CD4-positive, alpha-beta memory T cell (primary cell): ENCODE results near the gene FAM163B. TPM values are rescaled to one million over a fixed set of nuclear protein-coding genes. Genes with fewer than 3 reads are reported as not detected.

Source experiments
- CTCF ChIA-PET: fragments of 350-600 bp; sonication (Branson Sonifier 250); formaldehyde crosslinking; loops from one replicate; lab custom pipeline; 2021; ENCODE audit warnings: inconsistent platforms; ENCODE audit not compliant: partially characterized antibody; lab: Charles Lee
- POLR2A ChIA-PET: fragments of 350-600 bp; sonication (Branson Sonifier 250); formaldehyde crosslinking; loops from one replicate; lab custom pipeline; 2021; ENCODE audit not compliant: partially characterized antibody; lab: Charles Lee
- DNase-seq, 5 donors: peaks; one replicate each; pipeline versions ENCODE4 v3.0.0 to v3.0.0-alpha.2; 2020 to 2022; ENCODE audit warnings: mixed read lengths in 1 of 5
- H3K27ac ChIP-seq: one replicate; pipeline ENCODE4 v1.7.0; 2013; ENCODE audit warnings: low read depth, low read length
- H3K27me3 ChIP-seq: 2 replicates; pipeline ENCODE4 v1.7.0; 2013; ENCODE audit warnings: mild to moderate bottlenecking, low read length, moderate library complexity; ENCODE audit not compliant: insufficient read depth
- H3K36me3 ChIP-seq: 2 replicates; pipeline ENCODE4 v1.7.0; 2013; ENCODE audit warnings: mild to moderate bottlenecking, low read length, moderate library complexity; ENCODE audit not compliant: insufficient read depth
- H3K4me1 ChIP-seq: 2 replicates; pipeline ENCODE4 v1.7.0; 2013; ENCODE audit warnings: mild to moderate bottlenecking, low read length, moderate library complexity; ENCODE audit not compliant: insufficient read depth
- H3K4me3 ChIP-seq, 2 donors: one replicate each; pipeline ENCODE4 v1.7.0; 2013; ENCODE audit warnings: low read length in 2 of 2, mild to moderate bottlenecking in 1 of 2
- H3K9me3 ChIP-seq, 2 donors: one replicate each; pipeline ENCODE4 v1.7.0; 2013; ENCODE audit warnings: low read length in 2 of 2, control low read depth in 1 of 2; ENCODE audit not compliant: control insufficient read depth in 1 of 2
- H3K27ac Mint-ChIP-seq, 7 donors: one replicate each; pipeline ENCODE4 v1.8.0; 2020 to 2021; ENCODE audit warnings: mixed read lengths in 7 of 7, mild to moderate bottlenecking in 6 of 7, inconsistent platforms in 3 of 7, moderate library complexity in 3 of 7
- H3K27me3 Mint-ChIP-seq, 2 donors: one replicate each; pipeline ENCODE4 v1.8.0; 2020 to 2021; ENCODE audit warnings: mixed read lengths in 2 of 2
- H3K36me3 Mint-ChIP-seq, 2 donors: one replicate each; pipeline ENCODE4 v1.8.0; 2020 to 2021; ENCODE audit warnings: mixed read lengths in 2 of 2, inconsistent platforms in 1 of 2, mild to moderate bottlenecking in 1 of 2
- H3K4me1 Mint-ChIP-seq, 4 donors: one replicate each; pipeline ENCODE4 v1.8.0; 2020 to 2021; ENCODE audit warnings: mixed read lengths in 4 of 4, mild to moderate bottlenecking in 1 of 4
- H3K4me3 Mint-ChIP-seq, 8 donors: one replicate each; pipeline ENCODE4 v1.8.0; 2020 to 2021; ENCODE audit warnings: mixed read lengths in 8 of 8, mild to moderate bottlenecking in 7 of 8, moderate library complexity in 6 of 8, inconsistent platforms in 3 of 8
- H3K9me3 Mint-ChIP-seq, 8 donors: one replicate each; pipeline ENCODE4 v1.8.0; 2020 to 2021; ENCODE audit warnings: mixed read lengths in 8 of 8, mild to moderate bottlenecking in 5 of 8, inconsistent platforms in 3 of 8, moderate library complexity in 1 of 8
- intact Hi-C: fragments of 100-400 bp; cut with micrococcal nuclease; formaldehyde crosslinking; loops from one replicate; pipeline ENCODE4 v1.15.1; 2023
- polyA plus RNA-seq, 2 donors: library from polyadenylated mRNA; unstranded; fragments of 300-500 nt; fragmentation: Illumina TruSeq; gene quantifications; one replicate each; pipeline ENCODE4 v1.2.3, GENCODE V29; 2021
- total RNA-seq, 2 experiments: library from RNA; stranded (reverse); gene quantifications; one replicate each; pipeline ENCODE4 v1.2.3, GENCODE V29; 2021

FAM163B gene
- total RNA-seq (not detected), polyA plus RNA-seq (not detected)

DNA sequence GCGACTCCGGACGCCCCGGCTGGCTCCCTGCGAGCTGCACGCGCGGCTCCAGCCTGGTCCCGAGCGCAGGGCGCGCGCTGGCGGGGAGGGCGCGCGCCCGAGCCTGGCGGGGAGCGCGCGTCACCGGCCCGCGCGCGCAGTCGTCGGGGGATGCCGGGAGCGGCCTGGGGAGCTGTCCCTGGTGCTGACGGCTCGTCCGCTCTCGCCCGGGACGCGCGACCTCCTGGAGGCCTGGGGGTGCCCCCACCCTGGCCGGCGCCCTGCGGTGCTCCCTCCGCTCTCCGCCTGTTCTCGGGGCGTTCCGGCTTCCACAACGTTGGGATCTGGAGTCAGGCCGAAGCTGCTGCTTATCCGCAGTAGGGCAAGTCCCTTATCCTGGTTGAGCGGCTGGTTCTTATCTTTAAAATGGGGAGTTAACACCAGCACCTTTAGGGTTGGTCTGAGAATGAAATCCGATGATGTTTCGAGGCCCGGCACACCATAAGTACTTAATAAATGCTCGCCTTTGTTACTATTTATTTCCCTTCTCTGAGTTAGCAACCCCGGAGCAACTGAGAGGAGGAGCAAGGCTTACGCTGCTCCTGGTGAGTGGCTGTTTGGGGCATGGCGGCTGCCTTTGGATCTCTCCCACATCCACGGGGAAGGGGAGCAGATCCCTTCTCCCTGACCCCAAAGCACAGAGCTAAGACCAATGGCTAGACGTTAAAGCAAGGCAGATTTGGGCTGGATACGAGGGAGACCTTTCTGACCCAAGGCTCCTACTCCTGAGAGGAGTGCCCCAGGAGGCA lies at the start of gene FAM163B:
Gene FAM163B (minus strand): TSS at position 79 of the 788 bp plus-strand sequence. CDS start 29,166 bp downstream, outside the sequence.
- intact Hi-C loops: no loop called here
- no peaks in the 10 kb centered on the region for H3K36me3 ChIP-seq
- peak in 4 of 5 donors; percentile 12 to 32 (median 24) for DNase-seq

DNA sequence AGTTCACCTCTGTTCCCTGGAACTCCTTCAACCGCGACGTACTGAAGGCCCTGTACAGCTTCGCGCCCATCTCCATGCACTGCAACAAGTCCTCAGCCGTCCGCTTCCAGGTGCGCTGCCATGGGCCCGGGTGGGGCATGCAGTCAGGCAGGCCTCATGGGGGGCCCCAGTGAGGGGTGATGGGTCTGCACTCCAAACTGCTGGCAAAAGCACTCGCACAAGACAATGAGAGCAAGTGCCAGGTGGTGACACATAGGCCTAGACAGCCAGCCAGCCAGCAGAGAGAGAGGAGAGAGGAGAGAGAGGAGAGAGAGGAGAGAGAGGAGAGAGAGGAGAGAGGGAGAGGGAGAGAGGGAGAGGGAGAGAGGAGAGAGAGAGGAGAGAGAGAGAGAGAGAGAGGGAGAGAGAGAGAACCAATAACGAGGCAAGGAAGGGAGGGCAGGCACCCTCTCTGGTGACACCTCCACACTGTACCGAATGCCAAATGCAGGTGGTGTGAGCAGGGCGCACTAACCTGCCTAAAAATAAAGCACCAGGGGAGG lies 48.0 kb upstream of the FAM163B start:
- Histone ChIP-seq H3K27ac (no peak overlapping the region), H3K4me3 (no peak overlapping the region), H3K4me1 (peaks cover 34% of the 10 kb centered on the region), H3K27me3 (peaks cover 6% of the 10 kb centered on the region), H3K9me3 (no peaks in the 10 kb centered on the region), H3K36me3 (no peaks in the 10 kb centered on the region)
- no peaks in the 10 kb centered on the region for H3K9me3 Mint-ChIP-seq
- H3K27ac Mint-ChIP-seq: peak overlapping the region in 2 of 7 donors; percentile 70 to 80
- ChIA-PET POLR2A (interaction anchor here (1.3 kb wide), 1 partner anchor 20 kb away, joined by 5 read pairs; no protein-coding TSS in a partner anchor), CTCF (interaction anchor here (1.1 to 1.3 kb wide), 2 partner anchors 26 to 59 kb away, joined by 3 to 4 read pairs; no protein-coding TSS in a partner anchor)
- no peak for DNase-seq
- no peaks in the 10 kb centered on the region for H3K36me3 Mint-ChIP-seq
- H3K27me3 Mint-ChIP-seq: peaks cover 14 to 42% of the 10 kb centered on the region in 2 donors
- peaks cover 12 to 43% (median 24%) of the 10 kb centered on the region in 4 donors for H3K4me1 Mint-ChIP-seq
- intact Hi-C loops: loop anchor here (2.0 kb wide), 1 partner anchor 46 kb away; no protein-coding TSS in a partner anchor
- H3K4me3 Mint-ChIP-seq: peak overlapping the region in 2 of 8 donors; percentile 10 to 29

More for the DNA sequence above, at the start of gene FAM163B:
- Mint-ChIP-seq H3K4me3 (no peak within 1 kb of the TSS), H3K36me3 (no peaks in the 10 kb centered on the region), H3K27me3 (peaks cover 16 to 30% of the 10 kb centered on the region in 2 donors), H3K4me1 (peaks cover 0 to 9% (median 3%) of the 10 kb centered on the region in 4 donors), H3K9me3 (no peaks in the 10 kb centered on the region), H3K27ac (no peak within 1 kb of the TSS)
- ChIA-PET CTCF (no interaction called here), POLR2A (interaction anchor here (0.6 kb wide), 1 partner anchor 103 kb away, joined by 3 read pairs; no protein-coding TSS in a partner anchor)
- peaks cover 16% of the 10 kb centered on the region for H3K27me3 ChIP-seq
- no peaks in the 10 kb centered on the region for H3K4me1 ChIP-seq
- H3K4me3 ChIP-seq: no peak within 1 kb of the TSS
- H3K27ac ChIP-seq: no peak within 1 kb of the TSS
- no peaks in the 10 kb centered on the region for H3K9me3 ChIP-seq

DNA sequence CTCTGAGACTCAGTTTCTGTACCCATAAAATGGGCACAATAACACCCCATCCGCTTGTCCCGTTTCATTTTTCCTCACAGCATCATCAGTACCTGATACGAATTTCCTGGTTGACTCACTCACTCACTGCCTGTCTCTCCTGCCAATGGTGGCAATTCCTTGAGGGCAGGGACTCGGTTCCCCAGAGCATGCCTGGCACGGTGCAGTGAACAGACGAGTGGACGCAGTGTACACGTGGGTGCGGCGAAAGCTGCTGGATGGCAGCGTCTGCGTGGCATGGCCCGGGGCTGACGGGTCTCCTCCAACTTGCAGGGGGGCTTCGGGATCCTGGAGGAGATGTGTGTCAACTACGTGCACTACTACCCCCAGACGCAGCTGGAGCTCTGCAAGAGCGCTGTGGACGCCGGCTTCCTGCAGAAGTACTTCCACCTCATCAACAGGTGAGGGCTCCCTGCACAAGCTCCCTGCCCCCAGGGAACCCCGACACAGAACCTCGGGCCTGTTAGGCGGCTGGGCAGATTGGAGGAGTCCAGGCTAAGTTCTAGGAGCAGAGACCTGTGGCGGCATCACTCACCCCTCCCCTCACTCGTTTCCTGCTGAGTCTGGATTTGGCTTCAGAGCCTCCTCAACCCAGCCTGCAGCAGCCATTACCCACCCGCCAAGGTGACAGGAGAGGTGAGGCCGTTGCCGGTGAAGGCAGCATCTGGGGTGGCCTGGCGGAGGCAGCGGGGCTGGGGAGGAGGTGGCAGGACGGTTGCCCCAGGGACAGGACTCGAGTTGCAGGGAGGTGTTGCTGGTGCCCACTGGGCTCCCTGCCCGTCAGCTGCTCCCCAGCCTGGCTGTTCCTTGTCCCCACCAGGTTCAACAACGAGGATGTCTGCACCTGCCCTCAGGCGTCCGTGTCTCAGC lies 47.3 kb upstream of the FAM163B start:
- Histone ChIP-seq H3K4me3 (no peak overlapping the region), H3K4me1 (peaks cover 34% of the 10 kb centered on the region), H3K27ac (no peak overlapping the region), H3K27me3 (peaks cover 6% of the 10 kb centered on the region), H3K36me3 (no peaks in the 10 kb centered on the region), H3K9me3 (no peaks in the 10 kb centered on the region)
- H3K36me3 Mint-ChIP-seq: no peaks in the 10 kb centered on the region
- CTCF ChIA-PET: interaction anchor here (1.2 to 1.3 kb wide), 2 partner anchors 27 to 58 kb away, joined by 4 to 6 read pairs; no protein-coding TSS in a partner anchor
- peaks cover 14 to 45% of the 10 kb centered on the region in 2 donors for H3K27me3 Mint-ChIP-seq
- peaks cover 12 to 43% (median 24%) of the 10 kb centered on the region in 4 donors for H3K4me1 Mint-ChIP-seq
- DNase-seq: peak; percentile 40 to 60 (median 49)
- H3K4me3 Mint-ChIP-seq: peak overlapping the region in 4 of 8 donors; percentile 43 to 66 (median 56)
- peak overlapping the region in 2 of 7 donors; percentile 60 to 82 for H3K27ac Mint-ChIP-seq
- H3K9me3 Mint-ChIP-seq: no peaks in the 10 kb centered on the region
- intact Hi-C loops: loop anchor here (1.0 to 2.0 kb wide), 3 partner anchors 46 to 70 kb away; no protein-coding TSS in a partner anchor
- POLR2A ChIA-PET: interaction anchor here (1.3 kb wide), 2 partner anchors 8 to 21 kb away, joined by 3 to 5 read pairs; no protein-coding TSS in a partner anchor

DNA sequence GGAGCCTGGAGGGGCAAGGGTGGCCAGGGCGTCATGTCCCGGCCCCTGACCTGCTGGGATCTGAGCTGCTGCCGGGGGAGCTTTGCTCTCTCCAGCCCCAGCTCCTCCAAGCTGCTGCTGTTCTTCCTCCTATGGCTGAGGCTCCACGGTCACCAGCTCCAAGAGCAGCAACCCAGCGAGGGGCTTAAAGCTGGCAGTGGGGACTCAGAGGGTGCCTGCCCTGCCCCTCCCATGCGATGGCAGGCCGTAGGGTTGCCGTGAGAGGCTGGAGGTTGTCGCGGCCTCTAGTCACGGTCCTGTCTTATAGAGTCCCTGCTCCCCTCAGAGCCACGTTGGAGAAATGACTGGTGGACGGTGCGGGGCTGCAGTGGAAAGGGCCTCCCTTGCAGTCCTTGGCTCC lies 46.5 kb upstream of the FAM163B start:
- no peak for DNase-seq
- Mint-ChIP-seq H3K9me3 (no peaks in the 10 kb centered on the region), H3K27me3 (peaks cover 14 to 45% of the 10 kb centered on the region in 2 donors), H3K4me1 (peaks cover 12 to 43% (median 24%) of the 10 kb centered on the region in 4 donors), H3K4me3 (no peak overlapping the region), H3K27ac (no peak overlapping the region), H3K36me3 (no peaks in the 10 kb centered on the region)
- Histone ChIP-seq H3K4me1 (peaks cover 34% of the 10 kb centered on the region), H3K9me3 (no peaks in the 10 kb centered on the region), H3K36me3 (no peaks in the 10 kb centered on the region), H3K4me3 (no peak overlapping the region), H3K27ac (no peak overlapping the region), H3K27me3 (peaks cover 6% of the 10 kb centered on the region)
- ChIA-PET POLR2A (interaction anchor here (1.3 kb wide), 2 partner anchors 9 to 22 kb away, joined by 3 to 5 read pairs; no protein-coding TSS in a partner anchor), CTCF (interaction anchor here (1.2 to 1.3 kb wide), 2 partner anchors 28 to 59 kb away, joined by 4 to 6 read pairs; no protein-coding TSS in a partner anchor)
- intact Hi-C loops: loop anchor here (1.0 to 2.0 kb wide), 3 partner anchors 47 to 71 kb away; no protein-coding TSS in a partner anchor

DNA sequence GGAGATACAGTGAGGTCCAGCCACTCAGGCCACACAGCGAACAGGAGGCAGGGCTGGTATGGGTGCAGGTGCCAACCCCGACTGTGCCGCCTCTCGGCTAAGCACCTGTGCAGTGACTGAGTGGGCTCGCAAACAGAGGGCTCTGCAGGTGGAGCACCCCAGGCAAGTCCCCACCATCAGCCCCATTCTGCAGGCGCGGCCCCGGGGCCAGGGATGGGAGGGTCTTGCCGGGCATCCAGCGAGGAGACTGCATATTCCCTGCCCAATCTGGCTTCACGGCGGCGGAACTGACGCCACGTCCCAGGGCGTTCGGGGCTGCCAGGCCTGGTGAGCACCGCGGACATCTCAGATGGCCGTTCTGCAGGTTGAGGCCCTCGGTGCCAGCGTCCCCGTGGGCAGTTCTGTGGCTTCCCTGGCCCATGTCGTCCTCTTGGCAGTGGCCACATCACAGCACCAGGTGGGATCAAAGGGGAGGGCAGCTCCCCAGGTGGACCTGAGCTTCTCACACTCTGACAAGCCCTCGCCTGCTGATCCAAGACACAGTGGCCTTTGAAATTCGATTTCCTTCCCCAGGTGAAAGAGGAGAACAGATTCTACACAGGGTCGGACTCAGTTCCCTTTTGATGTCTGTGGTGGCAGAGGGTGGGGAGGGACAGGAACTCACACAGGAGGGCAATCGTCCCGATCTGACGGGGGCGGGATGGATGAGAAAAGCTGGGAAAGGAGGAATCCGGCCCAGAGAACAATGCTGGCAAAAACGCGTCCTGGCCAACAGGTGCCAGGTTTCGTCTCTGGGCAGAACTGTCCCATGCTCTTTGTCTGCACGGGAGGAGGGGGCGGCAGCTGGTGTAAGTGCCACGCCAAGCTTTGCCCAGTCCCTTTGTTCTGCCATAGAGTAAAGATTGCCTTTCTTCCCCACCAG lies 45.8 kb upstream of the FAM163B start:
- peaks cover 34% of the 10 kb centered on the region for H3K4me1 ChIP-seq
- POLR2A ChIA-PET: no interaction called here

DNA sequence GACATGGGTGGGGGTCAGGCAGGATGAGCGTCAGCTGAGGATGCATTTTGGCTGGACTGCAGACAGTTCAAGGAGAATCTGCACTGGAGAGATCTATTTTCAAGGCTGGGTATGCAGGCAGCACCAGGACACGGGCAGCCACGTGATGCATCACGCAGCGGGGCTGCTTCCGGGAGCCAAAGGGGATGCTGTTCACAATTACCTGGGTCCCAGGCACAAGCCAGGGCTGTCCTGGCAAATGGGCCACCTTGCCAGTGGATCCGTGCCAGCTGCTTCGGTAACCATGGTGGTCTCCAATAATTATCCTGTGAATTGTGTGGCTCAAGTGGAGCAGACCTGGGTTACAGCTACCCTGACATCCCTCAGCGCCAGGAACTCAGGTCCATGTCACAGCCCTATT lies 44.4 kb upstream of the FAM163B start:
- Histone ChIP-seq H3K4me1 (peaks cover 22% of the 10 kb centered on the region), H3K4me3 (no peak overlapping the region), H3K9me3 (no peaks in the 10 kb centered on the region), H3K36me3 (no peaks in the 10 kb centered on the region), H3K27ac (no peak overlapping the region), H3K27me3 (peaks cover 6% of the 10 kb centered on the region)
- CTCF ChIA-PET: interaction anchor here (1.2 kb wide), 1 partner anchor 75 kb away, joined by 3 read pairs; no protein-coding TSS in a partner anchor
- POLR2A ChIA-PET: no interaction called here
- H3K4me3 Mint-ChIP-seq: no peak overlapping the region
- H3K27me3 Mint-ChIP-seq: peaks cover 19 to 44% of the 10 kb centered on the region in 2 donors
- no peak overlapping the region for H3K27ac Mint-ChIP-seq
- DNase-seq: no peak
- intact Hi-C loops: no loop called here
- peaks cover 9 to 31% (median 17%) of the 10 kb centered on the region in 4 donors for H3K4me1 Mint-ChIP-seq
- H3K9me3 Mint-ChIP-seq: no peaks in the 10 kb centered on the region
- H3K36me3 Mint-ChIP-seq: no peaks in the 10 kb centered on the region

More for the DNA sequence above, 45.8 kb upstream of the FAM163B start:
- H3K36me3 Mint-ChIP-seq: no peaks in the 10 kb centered on the region
- H3K27ac Mint-ChIP-seq: peak overlapping the region in 1 of 7 donors; percentile 30
- no peaks in the 10 kb centered on the region for H3K36me3 ChIP-seq
- peak overlapping the region in 1 of 8 donors; percentile 46 for H3K4me3 Mint-ChIP-seq
- no peak overlapping the region for H3K4me3 ChIP-seq
- DNase-seq: no peak
- H3K27me3 ChIP-seq: peaks cover 6% of the 10 kb centered on the region
- intact Hi-C loops: no loop called here
- H3K27ac ChIP-seq: no peak overlapping the region
- no peaks in the 10 kb centered on the region for H3K9me3 Mint-ChIP-seq
- H3K27me3 Mint-ChIP-seq: peaks cover 14 to 43% of the 10 kb centered on the region in 2 donors
- no peaks in the 10 kb centered on the region for H3K9me3 ChIP-seq
- H3K4me1 Mint-ChIP-seq: peaks cover 12 to 43% (median 24%) of the 10 kb centered on the region in 4 donors
- CTCF ChIA-PET: no interaction called here
